ENCODE data around the gene LRPAP1. TPM values are rescaled to one million over a fixed set of nuclear protein-coding genes. Genes with fewer than 3 reads are reported as not detected.

LRPAP1 gene
- total RNA-seq, 1 experiment from 2014 or later, result 109 TPM

DNA sequence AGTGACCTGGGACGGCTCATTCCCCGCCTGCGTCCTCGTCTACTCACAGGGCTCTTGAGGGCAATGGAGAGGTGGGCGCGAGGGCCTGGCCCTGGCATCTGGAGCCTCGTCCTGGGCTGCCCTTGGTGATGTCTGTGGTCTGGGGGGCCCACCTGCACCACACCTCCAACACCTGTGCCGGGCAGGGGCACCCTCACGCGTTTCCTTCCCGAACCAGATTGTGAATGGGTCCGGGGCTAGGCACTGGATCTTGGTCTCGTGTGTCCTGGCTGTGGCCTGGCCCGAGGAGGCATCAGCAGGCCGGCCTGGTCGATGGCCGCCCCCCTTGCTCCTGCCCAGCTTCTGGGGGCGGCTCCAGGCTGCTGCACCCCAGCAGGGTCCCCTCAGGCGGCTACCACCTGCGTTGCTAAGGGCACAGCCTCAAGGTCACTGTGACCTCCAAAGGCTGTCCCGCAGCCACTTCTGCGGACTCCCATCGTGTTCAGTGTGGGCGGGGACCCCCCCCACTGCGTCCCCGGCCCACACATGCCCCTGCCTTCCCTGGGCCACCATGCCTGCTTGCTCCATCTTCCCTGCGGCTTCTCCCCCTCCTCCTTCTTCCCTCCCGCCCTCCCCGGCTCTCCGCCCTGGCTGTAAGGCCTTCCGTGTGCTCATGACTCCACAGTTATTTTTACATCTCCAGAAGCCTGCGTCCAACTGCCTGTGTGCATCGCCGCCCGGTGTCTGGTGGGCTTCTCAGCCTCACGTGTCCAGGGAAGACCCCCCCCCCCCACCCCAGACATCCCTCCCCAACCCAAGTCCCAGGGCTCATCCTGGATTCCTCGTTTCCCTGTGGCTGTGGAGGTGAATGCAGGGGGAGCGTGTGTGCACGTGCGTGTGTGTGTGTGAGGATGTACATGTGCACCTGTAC is 65.3 kb downstream of the LRPAP1 start (continued):
- TF ChIP-seq, protein P1, sequence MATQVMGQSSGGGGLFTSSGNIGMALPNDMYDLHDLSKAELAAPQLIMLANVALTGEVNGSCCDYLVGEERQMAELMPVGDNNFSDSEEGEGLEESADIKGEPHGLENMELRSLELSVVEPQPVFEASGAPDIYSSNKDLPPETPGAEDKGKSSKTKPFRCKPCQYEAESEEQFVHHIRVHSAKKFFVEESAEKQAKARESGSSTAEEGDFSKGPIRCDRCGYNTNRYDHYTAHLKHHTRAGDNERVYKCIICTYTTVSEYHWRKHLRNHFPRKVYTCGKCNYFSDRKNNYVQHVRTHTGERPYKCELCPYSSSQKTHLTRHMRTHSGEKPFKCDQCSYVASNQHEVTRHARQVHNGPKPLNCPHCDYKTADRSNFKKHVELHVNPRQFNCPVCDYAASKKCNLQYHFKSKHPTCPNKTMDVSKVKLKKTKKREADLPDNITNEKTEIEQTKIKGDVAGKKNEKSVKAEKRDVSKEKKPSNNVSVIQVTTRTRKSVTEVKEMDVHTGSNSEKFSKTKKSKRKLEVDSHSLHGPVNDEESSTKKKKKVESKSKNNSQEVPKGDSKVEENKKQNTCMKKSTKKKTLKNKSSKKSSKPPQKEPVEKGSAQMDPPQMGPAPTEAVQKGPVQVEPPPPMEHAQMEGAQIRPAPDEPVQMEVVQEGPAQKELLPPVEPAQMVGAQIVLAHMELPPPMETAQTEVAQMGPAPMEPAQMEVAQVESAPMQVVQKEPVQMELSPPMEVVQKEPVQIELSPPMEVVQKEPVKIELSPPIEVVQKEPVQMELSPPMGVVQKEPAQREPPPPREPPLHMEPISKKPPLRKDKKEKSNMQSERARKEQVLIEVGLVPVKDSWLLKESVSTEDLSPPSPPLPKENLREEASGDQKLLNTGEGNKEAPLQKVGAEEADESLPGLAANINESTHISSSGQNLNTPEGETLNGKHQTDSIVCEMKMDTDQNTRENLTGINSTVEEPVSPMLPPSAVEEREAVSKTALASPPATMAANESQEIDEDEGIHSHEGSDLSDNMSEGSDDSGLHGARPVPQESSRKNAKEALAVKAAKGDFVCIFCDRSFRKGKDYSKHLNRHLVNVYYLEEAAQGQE (IDR thresholded peaks at IDR 0.05; ENCODE audit: low read depth), result no peak

DNA sequence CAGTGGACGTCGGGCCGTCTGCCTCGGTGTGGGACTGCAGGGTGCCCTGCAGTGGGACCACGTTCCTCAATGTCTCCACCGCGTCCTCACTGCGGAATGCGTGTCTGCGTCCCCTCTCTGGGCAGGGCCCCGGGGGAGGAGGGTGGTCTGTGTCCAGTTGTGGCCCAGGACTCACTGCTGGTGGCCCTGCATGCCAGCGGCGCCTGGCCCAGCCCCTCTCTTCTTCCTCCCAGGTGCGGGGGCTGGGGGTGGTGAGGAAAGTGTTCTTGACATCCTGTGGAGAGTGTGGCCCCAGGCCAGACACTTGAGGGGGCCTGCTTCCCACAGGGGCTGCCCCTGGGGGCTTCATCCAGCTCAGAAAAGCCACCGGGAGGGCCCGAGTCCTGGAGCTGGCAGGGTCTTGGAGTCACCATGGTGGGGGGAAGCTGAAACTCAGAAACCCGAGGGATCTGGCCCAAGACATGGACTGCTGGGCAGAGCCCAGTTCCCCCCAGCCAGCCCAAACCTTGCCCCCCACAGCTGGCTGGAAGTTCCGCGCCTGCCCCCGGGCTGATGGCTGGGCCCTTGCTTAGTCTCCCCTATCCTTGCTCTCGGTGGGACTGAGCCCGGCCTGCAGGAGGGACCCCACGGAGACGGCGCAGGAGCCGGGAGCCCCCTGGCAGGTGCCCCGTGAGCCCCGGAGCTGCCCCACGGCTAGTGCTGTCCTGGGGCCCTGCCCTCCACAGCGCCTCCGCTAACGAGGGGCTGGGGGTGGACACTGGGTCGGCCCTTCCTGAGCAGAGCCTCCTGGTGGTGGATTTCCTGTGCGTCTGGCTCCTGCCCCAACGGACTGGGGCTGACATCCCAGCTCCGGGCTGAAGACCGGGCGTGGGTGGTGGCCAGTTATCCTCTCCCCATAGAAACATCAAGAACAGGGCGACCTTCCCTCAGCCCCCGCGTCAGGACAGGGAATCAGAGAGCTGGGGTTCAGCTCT is 66.2 kb downstream of the LRPAP1 start:
- BruUV-seq (replicated peaks), result no TSS peak
- RAD21 ChIA-PET (ENCODE audit: low non-redundant PET in 1 of 2, low total read pairs in 2 of 2, uncharacterized antibody in 2 of 2, unreplicated experiment in 2 of 2), result no interaction called here
- ATAC-seq, result no peak
- Histone ChIP-seq H2AFZ (ENCODE audit: low read depth, low read length, poor library complexity, severe bottlenecking) (no peak overlapping the region), H3K27me3 (ENCODE audit: insufficient read depth, low read length) (no peaks in the 10 kb centered on the region), H3K9me2 (ENCODE audit: insufficient read depth) (no peaks in the 10 kb centered on the region), H3K9me3 (ENCODE audit: control insufficient read depth in 1 of 2, insufficient read depth in 1 of 2, low read depth in 1 of 2, low read length in 2 of 2) (peaks cover 0 to 5% of the 10 kb centered on the region in 2 experiments; a peak in 1 of 4 replicates), H3K79me2 (ENCODE audit: insufficient read depth, low read length) (no peaks in the 10 kb centered on the region), H3K36me3 (ENCODE audit: control insufficient read depth in 1 of 2, insufficient read depth in 2 of 2, low read length in 2 of 2) (no peaks in the 10 kb centered on the region), H3K4me3 (replicated peaks in 1 of 2; ENCODE audit: low read depth in 1 of 2, low read length in 2 of 2) (no peak overlapping the region), H3K4me2 (ENCODE audit: low read length) (no peak overlapping the region), H3K27ac (ENCODE audit: low read depth, low read length) (no peak overlapping the region), H3K9ac (ENCODE audit: low read length) (no peak overlapping the region), H4K20me1 (ENCODE audit: insufficient read depth) (no peaks in the 10 kb centered on the region), H3K4me1 (ENCODE audit: control insufficient read depth in 1 of 2, insufficient read depth in 2 of 2, low read length in 2 of 2) (peaks cover 4 to 10% of the 10 kb centered on the region in 2 experiments; a peak in 2 of 4 replicates)
- TF ChIP-seq, protein P2, sequence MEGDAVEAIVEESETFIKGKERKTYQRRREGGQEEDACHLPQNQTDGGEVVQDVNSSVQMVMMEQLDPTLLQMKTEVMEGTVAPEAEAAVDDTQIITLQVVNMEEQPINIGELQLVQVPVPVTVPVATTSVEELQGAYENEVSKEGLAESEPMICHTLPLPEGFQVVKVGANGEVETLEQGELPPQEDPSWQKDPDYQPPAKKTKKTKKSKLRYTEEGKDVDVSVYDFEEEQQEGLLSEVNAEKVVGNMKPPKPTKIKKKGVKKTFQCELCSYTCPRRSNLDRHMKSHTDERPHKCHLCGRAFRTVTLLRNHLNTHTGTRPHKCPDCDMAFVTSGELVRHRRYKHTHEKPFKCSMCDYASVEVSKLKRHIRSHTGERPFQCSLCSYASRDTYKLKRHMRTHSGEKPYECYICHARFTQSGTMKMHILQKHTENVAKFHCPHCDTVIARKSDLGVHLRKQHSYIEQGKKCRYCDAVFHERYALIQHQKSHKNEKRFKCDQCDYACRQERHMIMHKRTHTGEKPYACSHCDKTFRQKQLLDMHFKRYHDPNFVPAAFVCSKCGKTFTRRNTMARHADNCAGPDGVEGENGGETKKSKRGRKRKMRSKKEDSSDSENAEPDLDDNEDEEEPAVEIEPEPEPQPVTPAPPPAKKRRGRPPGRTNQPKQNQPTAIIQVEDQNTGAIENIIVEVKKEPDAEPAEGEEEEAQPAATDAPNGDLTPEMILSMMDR (IDR thresholded peaks at IDR 0.05 in 2 of 3, conservative IDR thresholded peaks at IDR 0.05 in 1 of 3; ENCODE audit: borderline replicate concordance in 1 of 3, insufficient read depth in 1 of 3, low read depth in 2 of 3, low read length in 2 of 3), result peak in 2 of 3 experiments; percentile 18; a peak in 1 of 6 replicates
- TF ChIP-seq EGR1 (IDR thresholded peaks at IDR 0.05; ENCODE audit: low read depth) (no peak), CEBPB (IDR thresholded peaks at IDR 0.05; ENCODE audit: low read depth) (no peak), ZFX (IDR thresholded peaks at IDR 0.05) (no peak), EZH2 (IDR thresholded peaks at IDR 0.05) (no peak)
- CTCF ChIA-PET, result no interaction called here
- POLR2A ChIA-PET, result no interaction called here
- no peak for DNase-seq (ENCODE audit: low read depth, low spot score)
- intact Hi-C loops (cut with micrococcal nuclease), result no loop called here

Data from HCT116 (cell line).